Measurements from ENCODE around the gene TFAP2A.

The TFAP2A gene

DNA sequence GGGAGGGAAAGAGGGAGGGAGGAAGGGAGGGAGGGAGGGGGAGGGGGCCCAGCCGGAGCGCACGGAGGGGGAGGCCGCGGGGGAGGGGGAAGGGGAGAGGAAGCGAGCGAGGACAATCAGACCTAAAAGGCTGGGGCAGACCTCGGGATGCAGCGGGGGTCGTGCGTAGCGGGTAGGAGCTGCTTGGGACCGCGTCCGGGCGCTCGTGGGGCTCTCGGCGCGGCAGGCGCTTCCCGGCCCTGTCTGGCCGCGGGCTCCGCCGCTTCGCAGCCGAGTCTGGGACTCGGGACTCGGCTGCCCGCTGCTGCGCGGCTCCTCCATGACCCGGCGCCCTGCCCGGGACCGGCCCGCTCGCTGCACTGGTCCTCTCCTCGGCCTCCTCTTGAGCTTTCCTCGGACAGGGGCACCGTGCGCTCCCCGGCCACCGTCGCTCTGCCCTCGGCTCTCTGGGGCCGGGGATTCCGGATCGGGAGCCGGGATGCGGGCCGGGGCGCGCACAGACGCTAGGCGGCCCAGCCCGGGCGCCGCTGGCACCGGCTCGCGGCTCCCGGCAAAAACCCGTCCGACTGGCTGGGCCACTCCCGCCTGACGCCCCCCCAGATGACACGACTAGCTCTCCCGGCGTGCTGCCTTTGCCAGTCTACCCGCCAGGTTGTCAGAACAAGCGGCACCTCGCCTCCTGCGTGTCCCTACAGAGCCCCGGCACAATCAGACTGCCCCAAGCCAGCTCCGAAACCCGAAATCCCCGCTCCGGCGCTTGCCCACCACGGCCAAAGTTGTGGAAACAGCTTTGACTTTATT is 2.2 kb downstream of the TFAP2A start:
- no peak for DNase-seq

DNA sequence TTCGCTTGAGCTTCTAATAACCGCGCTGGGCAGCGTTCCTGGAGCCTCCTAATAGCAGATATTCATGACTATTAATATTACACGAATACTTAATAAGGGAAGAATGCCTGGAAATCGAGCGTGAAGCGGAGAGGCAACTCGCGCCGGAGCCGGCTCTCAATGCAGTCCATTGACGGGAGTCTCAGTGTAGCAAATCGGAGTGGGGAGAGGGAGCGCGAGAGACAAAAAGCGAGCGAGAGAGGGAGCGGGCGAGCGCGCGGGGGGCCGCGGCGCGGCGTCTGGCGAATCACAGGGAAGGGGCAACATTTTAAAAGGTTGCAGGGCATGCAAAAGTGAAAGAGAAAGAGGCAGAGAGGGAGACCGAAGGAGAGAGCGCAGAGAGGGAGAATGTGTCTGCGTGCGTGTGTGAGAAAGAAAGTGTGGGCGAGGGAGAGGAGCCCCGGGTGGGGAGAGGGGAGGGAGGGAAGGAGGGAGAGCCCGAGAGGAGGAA is 2.9 kb downstream of the TFAP2A start:
- peak; percentile 31 for DNase-seq

DNA sequence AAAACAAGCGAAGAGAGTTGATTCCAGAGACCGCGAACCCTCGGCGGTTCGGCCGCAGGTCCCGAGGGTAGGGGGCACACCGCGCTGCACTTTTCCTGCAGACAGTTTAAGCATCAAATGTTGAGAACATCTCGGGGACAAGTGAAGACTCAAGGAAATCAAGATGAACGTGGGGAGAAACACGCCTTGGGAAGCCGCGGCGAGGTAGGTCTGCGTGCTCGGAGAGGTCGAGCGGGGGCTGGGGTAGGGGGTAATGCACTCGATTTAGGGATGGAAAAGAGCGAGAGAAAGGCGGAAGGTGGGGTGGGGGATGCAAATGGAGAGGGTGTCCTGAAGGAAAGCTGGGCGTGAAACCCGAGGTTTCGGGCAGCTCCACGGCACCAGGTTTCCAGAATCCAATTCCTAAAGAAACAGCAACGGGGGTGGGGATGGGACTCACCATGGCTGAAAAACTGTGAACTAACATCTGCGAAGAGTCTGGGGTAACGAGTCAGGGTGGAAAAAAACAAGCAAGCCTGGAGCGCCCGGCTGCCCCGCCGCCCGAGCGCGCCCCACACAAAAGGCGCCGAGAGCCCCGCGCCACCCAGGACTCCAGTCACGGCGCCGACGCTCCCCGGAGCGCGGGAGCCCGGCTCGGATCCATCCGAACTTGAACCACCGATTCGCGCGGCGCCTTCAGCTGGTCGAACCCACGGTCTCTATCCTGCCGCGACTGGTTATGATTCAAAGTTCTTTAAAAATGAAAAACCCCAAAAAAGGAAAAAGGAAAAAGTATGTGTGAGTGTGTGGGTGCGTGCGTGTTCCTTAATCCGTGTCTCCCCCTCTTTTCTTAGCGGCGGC is 3.5 kb downstream of the TFAP2A start:
- no peak for DNase-seq

GRCh38 chr6:10410207-10411050 is 4.4 kb downstream of the TFAP2A start:
- no peak for DNase-seq

- DNase-seq, result no peak
Observed at GRCh38 chr6:10409731-10410206, 5.1 kb downstream of the TFAP2A start.

DNA sequence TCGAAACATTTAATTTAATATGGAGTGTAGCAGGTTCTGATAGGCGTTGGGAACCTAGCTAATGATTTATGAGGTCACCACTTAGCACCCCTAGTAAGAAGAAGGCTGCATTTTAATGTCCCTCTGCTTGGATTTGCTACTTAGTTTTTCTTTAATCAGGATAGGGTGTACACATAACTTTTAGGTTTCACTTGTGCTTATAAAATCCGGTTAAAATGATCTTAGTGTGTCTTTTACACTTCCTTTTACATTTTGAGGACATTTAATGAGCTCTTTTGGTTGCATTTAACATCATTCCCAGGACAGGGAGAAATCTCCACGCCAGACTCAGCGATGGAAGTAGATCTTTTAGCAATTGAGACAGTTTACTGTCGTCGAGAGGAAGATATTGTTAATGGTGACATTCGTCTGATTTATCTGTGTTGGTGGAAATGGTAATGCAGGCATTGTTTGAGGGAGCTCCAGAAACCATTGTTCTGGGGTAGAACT is 5.6 kb downstream of the TFAP2A start:
- no peak for DNase-seq

DNA sequence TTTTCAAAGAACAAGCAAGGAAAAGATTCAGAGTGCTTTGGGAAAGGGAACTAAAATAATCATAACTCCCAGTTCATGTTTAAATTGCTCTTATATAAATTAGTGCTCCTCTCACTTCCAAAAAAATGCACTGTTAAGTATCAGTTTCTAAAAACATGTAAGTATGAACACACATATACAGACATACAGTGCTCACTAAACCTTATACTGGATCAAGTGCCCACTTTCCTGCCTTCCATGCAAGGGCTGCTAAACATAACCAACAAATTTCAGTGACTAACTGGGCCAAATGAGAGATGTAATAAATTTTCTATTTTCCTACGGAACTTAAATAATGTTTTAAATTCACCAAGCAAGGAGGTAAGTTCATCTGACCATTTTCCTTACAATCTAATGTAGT is 6.4 kb downstream of the TFAP2A start:
- DNase-seq, result no peak

DNA sequence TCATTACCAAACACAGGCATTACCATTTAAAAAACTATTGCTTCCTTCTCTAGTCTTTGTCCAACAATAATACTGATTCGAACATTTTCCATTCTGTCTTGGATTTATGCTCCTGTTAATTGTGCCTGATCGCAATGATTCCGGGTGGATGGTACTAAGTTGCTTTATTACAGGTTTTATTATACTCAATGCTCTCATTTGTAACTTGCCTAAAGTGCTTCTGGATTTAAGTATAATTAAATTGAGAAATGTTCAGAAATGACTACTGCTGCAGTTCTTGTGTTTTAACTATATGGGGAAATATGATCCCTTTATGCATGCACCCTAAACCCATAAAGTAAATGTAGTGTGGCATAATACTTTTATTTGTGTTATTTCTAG is 7.2 kb downstream of the TFAP2A start:
- no peak for DNase-seq

DNA sequence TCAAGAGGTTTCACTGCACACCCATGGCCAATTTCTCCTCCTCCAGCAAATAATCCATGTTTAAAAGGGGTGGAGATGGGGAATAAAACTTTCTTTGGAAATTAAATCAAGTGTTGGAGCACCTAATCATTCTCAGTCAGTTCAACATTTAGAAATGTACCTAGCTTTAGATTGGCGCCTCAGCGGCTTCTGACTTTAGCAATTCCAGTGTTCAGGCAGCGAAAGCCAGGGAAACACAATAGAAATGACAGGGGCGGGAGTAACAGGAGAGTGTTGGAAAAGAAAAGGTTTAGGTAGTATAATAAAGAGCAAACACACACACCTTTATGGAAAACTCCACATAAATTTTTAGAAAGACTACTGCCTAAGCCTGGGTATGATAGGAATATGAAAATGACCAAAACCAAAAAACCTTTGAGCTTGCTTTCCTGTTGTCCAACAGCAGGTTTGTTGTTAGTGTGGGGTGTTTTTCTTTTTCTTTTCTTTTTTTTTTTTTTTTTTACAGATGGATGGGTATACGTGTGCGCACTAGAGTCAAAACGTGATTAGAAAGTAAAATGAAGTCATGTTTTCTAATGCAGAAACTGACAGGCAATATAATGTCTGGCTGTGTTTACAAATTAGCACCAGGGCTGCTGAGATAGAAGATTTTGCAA is 7.7 kb downstream of the TFAP2A start:
- no peak for DNase-seq

DNA sequence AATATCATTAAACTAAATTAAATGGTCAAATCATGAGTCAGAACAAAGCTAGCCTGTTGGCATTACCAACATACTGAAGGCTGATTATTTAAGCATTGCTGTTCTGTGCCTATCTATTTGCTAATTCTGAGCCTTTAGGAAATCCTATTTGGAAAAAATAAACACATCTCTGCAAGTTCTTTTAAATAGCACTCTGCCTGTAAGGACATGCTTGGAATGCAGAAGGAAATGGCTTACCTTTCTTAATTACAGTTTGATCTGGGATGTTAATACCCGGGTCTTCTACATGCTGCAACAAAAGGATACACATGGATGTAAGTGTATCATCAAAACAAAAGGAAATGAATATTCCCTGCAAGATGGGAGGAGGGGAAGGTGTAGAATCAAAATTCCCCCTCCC is 8.3 kb downstream of the TFAP2A start:
- DNase-seq, result no peak

GRCh38 chr6:10405513-10405900 is 9.4 kb downstream of the TFAP2A start:
- DNase-seq, result no peak

DNA sequence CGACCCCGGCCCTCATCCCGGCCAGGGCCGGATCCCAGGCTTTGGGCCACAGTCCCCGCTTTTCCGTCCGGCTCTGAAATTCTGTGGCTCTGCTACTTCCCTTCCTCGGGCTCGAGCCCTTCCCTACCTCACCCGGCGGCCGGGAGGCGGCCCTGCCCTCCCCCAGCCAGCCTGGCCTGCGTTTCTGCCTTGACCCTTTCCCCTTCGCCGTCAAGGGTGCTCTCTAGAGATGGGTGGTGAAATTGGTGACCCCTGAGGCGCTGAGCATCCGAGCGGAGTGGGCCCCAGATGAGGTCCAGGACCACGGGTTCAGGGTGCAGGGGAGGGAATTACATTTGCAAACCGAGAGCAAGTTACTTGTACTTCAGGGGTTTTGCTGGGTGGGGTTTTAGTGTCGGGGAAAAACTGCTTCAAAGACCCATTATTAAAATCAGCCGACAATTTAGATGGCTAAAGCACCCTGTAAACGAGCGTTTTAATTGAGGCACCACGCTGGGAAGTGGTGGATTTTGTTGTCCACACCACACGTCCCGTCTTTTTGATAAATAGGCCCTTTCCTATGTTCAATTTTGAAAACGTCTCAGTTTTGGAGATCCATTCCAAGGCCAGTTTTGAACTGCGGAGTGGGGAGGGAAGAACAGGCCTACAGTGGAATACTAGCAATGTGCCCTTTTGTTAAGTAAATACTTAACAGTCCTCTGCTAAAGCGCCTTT is 9.9 kb downstream of the TFAP2A start:
- no peak for DNase-seq

DNA sequence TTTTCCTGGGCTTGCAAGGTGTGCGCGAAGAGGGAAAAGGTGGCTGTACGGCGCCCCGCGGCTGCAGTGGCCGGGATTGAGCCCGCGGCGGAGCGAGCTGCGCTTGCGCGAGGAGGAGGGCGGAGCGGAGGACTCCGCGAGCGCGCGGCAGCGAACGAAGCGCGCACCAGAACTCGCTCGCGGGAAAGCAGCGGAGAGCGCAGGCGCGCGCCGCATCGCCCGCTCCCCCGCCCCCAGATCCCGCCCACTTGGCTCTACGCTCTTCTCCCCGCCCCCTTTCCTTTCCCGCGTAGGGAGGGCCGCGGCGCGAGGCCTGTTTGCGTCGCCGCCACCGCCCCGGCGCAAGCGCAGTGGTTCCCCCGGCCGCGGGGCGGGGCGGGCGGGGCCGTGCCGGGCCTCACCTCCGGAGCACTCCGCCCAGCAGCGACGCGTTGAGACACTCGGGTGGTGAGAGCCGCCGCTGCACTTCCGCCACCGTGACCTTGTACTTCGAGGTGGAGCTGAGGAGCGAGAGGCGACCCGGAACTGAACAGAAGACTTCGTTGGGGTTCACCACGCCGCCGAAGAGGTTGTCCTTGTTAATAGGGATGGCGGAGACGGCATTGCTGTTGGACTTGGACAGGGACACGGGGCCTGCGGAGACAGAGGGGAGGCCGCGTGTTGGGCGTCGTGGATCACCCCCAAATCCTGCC is 10.6 kb downstream of the TFAP2A start:
- DNase-seq, result peak; percentile 69

- no peak for DNase-seq
Observed at GRCh38 chr6:10403385-10404106, 11.3 kb downstream of the TFAP2A start.

- DNase-seq, result no peak
Observed at GRCh38 chr6:10402648-10403311, 12.1 kb downstream of the TFAP2A start.

DNA sequence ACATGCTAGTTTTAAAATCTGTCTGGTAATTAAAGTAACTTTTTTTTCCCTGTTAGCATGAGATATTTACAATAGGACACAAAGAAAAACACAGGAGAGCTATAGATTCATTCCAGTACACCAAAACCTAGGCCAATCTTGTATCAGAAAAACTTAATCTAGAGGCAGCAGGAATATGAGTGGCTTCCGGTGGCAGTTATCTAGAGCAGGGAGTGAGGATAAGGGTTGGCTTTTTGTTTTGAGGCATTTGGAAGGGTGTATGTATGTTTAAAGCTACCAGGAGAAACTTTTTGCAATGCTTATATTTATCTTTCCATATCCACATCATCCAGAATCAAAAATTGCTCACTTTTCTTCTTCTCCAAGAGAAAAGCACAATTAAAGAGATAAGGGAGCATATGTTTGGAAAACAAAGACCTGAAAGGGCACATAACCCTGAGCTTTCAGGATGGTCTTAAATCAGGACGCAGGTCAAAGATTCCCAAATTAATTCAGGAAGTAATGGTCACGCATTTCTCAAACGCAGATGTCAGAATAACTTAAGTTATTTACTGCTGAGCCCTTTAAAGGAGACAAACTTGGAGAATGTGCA is 13.1 kb downstream of the TFAP2A start:
- DNase-seq, result no peak

DNA sequence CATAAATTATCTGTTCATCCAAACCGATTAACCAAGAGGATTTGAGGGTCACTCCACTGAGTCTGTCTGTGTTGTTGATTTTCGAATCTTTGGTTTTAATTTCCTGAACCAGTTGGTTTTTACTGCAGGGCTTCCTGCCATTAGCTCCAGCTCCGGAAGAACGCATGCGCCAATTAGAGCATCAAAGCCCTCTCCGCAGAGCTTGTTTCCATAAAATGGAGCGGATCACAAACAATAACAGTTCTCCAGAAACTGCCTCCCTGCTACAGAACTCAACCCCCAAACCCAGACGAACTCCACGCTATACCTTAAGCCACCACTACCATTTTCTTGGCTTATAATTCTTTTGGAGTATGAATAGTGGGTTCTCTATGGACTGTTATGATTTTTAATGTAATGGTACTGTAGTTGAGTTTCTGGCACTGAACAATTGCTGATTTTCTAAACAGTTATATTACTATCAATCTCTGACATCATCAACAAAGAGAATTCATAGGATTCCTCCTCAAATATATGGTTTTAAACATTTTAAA is 13.8 kb downstream of the TFAP2A start:
- no peak for DNase-seq

GRCh38 chr6:10400330-10400729 is 14.5 kb downstream of the TFAP2A start:
- DNase-seq, result no peak

GRCh38 chr6:10399451-10399850 is 15.4 kb downstream of the TFAP2A start:
- no peak for DNase-seq
